ENCODE measurements around the gene STK11IP.

The STK11IP gene

DNA sequence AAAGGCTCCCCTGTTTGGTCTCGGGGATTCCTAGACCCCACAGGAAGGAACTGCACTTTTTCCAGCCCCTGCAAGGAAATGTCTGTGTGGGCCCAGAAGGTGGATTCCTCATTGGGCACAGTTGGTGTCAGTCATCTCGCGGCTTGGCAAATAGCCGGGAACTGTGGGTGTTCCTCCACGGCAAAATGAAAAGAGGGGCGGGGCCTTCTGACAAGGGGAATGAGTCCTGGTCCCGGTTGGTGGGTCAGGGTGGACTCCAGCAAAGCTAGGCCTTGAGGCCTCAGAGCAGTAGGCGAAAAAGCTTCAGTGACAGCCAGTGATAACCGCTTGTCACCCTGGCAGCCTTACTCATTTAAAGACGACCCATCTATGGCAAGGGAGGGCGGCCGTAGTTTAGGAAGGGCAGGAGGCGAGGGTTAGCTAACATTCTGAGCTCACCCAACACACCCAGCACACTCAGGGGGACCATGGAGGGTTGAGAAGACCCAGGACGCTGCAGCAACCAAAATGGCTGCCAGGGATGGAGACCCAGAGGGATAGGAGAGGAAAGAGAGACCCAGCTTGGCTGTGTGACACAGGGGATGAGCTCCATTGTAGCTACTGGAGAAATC lies 46.2 kb downstream of the STK11IP start:
- DNase-seq (ENCODE audit: low spot score), result no peak
- TF ChIP-seq, protein P1, sequence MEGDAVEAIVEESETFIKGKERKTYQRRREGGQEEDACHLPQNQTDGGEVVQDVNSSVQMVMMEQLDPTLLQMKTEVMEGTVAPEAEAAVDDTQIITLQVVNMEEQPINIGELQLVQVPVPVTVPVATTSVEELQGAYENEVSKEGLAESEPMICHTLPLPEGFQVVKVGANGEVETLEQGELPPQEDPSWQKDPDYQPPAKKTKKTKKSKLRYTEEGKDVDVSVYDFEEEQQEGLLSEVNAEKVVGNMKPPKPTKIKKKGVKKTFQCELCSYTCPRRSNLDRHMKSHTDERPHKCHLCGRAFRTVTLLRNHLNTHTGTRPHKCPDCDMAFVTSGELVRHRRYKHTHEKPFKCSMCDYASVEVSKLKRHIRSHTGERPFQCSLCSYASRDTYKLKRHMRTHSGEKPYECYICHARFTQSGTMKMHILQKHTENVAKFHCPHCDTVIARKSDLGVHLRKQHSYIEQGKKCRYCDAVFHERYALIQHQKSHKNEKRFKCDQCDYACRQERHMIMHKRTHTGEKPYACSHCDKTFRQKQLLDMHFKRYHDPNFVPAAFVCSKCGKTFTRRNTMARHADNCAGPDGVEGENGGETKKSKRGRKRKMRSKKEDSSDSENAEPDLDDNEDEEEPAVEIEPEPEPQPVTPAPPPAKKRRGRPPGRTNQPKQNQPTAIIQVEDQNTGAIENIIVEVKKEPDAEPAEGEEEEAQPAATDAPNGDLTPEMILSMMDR (conservative IDR thresholded peaks at IDR 0.05; ENCODE audit: low read depth), result no peak
- peak overlapping the region; percentile 82 for H3K27ac ChIP-seq
- CTCF ChIA-PET, result interaction anchor here (0.5 to 1.3 kb wide), 2 partner anchors 47 to 76 kb away, joined by 3 to 5 read pairs; partner anchors contain the start of gene STK11IP
- POLR2A ChIA-PET (ENCODE audit: low non-redundant PET), result interaction anchor here (0.6 kb wide), 2 partner anchors 9 to 30 kb away, joined by 3 read pairs; no protein-coding TSS in a partner anchor

DNA sequence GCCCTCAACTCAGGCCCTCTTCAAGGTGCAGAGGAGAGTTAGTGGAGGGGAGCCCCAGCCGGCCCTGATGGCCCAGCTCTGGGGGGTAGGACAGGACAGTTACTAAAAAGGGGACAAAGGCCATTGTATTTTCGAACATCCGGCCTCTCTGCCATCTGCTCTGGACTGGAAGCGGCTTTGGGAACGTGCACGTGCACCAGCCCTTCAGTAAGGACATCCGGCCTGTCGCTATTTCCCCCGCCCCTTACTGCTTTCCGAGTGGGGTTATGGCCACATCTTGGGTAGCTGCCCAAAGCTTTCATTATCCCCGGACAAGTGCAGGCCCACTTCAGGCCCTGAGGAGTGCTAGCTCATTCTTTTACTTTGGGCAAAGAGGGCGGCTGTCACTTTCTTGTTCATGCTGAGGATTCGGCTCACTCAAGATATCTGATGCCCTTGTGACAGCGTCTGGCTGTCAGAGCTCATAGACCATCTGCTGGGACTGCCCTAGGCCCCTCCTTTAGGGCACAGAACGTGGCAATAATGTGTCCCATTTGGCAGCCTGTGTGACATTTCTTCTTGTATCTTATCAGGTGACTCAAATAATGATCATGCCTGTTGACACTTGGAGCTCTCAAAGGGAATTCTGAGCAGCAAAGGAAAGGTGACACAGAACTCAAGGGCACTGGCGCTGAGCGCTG lies 47.3 kb downstream of the STK11IP start:
- H3K27ac ChIP-seq, result peak overlapping the region; percentile 82
- ChIA-PET CTCF (interaction anchor here (0.6 kb wide), 2 partner anchors 9 to 548 kb away, joined by 3 to 4 read pairs; no protein-coding TSS in a partner anchor), POLR2A (ENCODE audit: low non-redundant PET) (interaction anchor here (1.0 kb wide), 1 partner anchor 44 kb away, joined by 5 read pairs; no protein-coding TSS in a partner anchor)
- no peak for DNase-seq (ENCODE audit: low spot score)
- TF ChIP-seq, protein P1 (conservative IDR thresholded peaks at IDR 0.05; ENCODE audit: low read depth), result no peak

GRCh38 chr2:219645631-219646527 lies 48.2 kb downstream of the STK11IP start:
- POLR2A ChIA-PET (ENCODE audit: low non-redundant PET), result interaction anchor here (1.0 kb wide), 1 partner anchor 43 kb away, joined by 5 read pairs; no protein-coding TSS in a partner anchor
- TF ChIP-seq, protein P1 (conservative IDR thresholded peaks at IDR 0.05; ENCODE audit: low read depth), result no peak
- H3K27ac ChIP-seq, result peak overlapping the region; percentile 82
- CTCF ChIA-PET, result interaction anchor here (0.6 kb wide), 2 partner anchors 8 to 26 kb away, joined by 3 to 4 read pairs; no protein-coding TSS in a partner anchor
- peak; percentile 81 for DNase-seq (ENCODE audit: low spot score)

GRCh38 chr2:219648176-219648575 lies 50.5 kb downstream of the STK11IP start:
- ChIA-PET POLR2A (ENCODE audit: low non-redundant PET) (no interaction called here), CTCF (no interaction called here)
- no peak for DNase-seq (ENCODE audit: low spot score)
- no peak overlapping the region for H3K27ac ChIP-seq
- TF ChIP-seq, protein P1 (conservative IDR thresholded peaks at IDR 0.05; ENCODE audit: low read depth), result no peak

- ChIA-PET CTCF (no interaction called here), POLR2A (ENCODE audit: low non-redundant PET) (no interaction called here)
- DNase-seq (ENCODE audit: low spot score), result no peak
- no peak overlapping the region for H3K27ac ChIP-seq
- TF ChIP-seq, protein P1 (conservative IDR thresholded peaks at IDR 0.05; ENCODE audit: low read depth), result no peak
Observed at GRCh38 chr2:219648963-219649362, 51.3 kb downstream of the STK11IP start.
